ENCODE results near the gene GAB2. TPM values are rescaled to one million over a fixed set of nuclear protein-coding genes. Genes with fewer than 3 reads are reported as not detected.

Gene GAB2
- total RNA-seq, 1 experiment from 2014 or later, result 4.2 TPM

DNA sequence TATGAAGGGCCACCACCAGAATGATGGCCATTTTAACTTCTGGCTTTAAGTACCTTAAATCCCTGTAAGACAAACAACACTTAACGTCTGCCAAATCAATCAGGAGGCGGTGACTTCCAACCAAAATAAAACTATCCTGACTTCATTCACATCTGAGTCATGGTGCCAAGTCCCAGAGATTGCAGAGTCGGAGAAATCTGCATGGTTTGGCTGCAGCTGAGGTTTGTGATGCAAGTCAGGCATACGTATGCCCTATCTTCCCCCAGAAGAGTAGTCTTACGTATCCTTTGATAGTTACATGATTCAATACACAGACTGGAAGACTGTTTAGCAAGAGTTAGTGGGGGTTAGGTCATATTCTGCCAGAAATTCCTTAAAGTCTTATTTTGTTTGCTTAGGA, 1.7 kb upstream of the GAB2 start:
- intact Hi-C loops (cut with micrococcal nuclease), result loop anchor here (1.0 kb wide), 1 partner anchor 191 kb away; no protein-coding TSS in a partner anchor
- no peaks in the 10 kb centered on the region for H3K9me3 Mint-ChIP-seq (ENCODE audit: unreplicated experiment)
- ChIA-PET POLR2A (interaction anchor here (0.5 to 2.9 kb wide), 13 partner anchors 9 to 425 kb away, joined by 3 to 14 read pairs (median 3); partner anchors contain the start of genes ALG8, INTS4, KCTD21 and NARS2), CTCF (interaction anchor here (0.6 to 5.4 kb wide), 8 partner anchors 11 to 290 kb away, joined by 3 to 58 read pairs (median 9); partner anchors contain the start of gene NARS2)
- peaks cover 19% of the 10 kb centered on the region for H3K4me1 Mint-ChIP-seq (ENCODE audit: insufficient read depth, unreplicated experiment)
- H3K4me3 Mint-ChIP-seq (ENCODE audit: unreplicated experiment), result peak overlapping the region; percentile 58
- DNase-seq (ENCODE audit: unreplicated experiment), result peak; percentile 95
- BruUV-seq (replicated peaks), result no TSS peak
- no peaks in the 10 kb centered on the region for H3K36me3 Mint-ChIP-seq (ENCODE audit: insufficient read depth, unreplicated experiment)
- no peaks in the 10 kb centered on the region for H3K27me3 Mint-ChIP-seq (ENCODE audit: insufficient read depth, unreplicated experiment)
- H3K27ac Mint-ChIP-seq (ENCODE audit: low read depth, unreplicated experiment), result no peak overlapping the region
- TF ChIP-seq, protein P1, sequence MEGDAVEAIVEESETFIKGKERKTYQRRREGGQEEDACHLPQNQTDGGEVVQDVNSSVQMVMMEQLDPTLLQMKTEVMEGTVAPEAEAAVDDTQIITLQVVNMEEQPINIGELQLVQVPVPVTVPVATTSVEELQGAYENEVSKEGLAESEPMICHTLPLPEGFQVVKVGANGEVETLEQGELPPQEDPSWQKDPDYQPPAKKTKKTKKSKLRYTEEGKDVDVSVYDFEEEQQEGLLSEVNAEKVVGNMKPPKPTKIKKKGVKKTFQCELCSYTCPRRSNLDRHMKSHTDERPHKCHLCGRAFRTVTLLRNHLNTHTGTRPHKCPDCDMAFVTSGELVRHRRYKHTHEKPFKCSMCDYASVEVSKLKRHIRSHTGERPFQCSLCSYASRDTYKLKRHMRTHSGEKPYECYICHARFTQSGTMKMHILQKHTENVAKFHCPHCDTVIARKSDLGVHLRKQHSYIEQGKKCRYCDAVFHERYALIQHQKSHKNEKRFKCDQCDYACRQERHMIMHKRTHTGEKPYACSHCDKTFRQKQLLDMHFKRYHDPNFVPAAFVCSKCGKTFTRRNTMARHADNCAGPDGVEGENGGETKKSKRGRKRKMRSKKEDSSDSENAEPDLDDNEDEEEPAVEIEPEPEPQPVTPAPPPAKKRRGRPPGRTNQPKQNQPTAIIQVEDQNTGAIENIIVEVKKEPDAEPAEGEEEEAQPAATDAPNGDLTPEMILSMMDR (IDR thresholded peaks at IDR 0.05; ENCODE audit: unreplicated experiment), result no peak

DNA sequence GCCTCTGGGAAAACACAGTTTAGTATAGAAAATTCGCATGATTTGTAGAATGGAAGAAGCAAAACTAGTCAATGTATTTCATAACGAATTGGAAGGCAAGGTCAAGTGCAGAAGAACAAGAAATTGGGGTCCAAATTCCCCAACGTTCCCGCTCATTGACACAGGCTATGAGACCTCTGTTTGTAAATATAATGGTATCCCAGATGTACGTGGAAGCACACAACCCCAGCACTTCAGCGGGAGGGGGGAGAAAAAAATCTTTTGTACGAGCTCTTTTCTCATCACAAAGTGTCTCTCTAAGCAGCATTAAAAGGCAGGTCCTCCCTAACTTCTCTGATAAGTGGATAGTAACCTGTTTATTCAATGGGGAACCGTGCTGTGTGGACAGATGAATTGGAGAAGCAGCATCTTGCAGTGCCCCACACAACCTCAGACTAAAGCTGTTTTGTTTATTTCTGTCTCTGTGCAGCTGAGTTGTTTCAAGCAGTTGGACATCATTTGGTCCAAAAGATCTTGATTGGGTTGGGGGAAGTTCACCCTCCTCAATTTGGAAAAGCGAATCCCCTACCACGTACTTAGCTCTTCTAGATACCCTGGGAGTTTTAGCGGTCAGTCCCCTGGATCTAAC, 1.1 kb upstream of the GAB2 start:
- no TSS peak for BruUV-seq (replicated peaks)
- ChIA-PET POLR2A (interaction anchor here (0.5 to 2.9 kb wide), 14 partner anchors 9 to 424 kb away, joined by 3 to 14 read pairs (median 3); partner anchors contain the start of genes ALG8, INTS4, KCTD21 and NARS2), CTCF (interaction anchor here (0.8 to 5.4 kb wide), 8 partner anchors 9 to 191 kb away, joined by 3 to 58 read pairs (median 9); partner anchors contain the start of gene NARS2)
- intact Hi-C loops (cut with micrococcal nuclease), result loop anchor here (1.0 kb wide), 1 partner anchor 190 kb away; no protein-coding TSS in a partner anchor
- Mint-ChIP-seq H3K9me3 (ENCODE audit: unreplicated experiment) (no peaks in the 10 kb centered on the region), H3K27ac (ENCODE audit: low read depth, unreplicated experiment) (no peak overlapping the region), H3K27me3 (ENCODE audit: insufficient read depth, unreplicated experiment) (no peaks in the 10 kb centered on the region), H3K4me3 (ENCODE audit: unreplicated experiment) (peak overlapping the region; percentile 58), H3K4me1 (ENCODE audit: insufficient read depth, unreplicated experiment) (peaks cover 19% of the 10 kb centered on the region), H3K36me3 (ENCODE audit: insufficient read depth, unreplicated experiment) (no peaks in the 10 kb centered on the region)
- DNase-seq (ENCODE audit: unreplicated experiment), result no peak
- TF ChIP-seq, protein P1 (IDR thresholded peaks at IDR 0.05; ENCODE audit: unreplicated experiment), result no peak

DNA sequence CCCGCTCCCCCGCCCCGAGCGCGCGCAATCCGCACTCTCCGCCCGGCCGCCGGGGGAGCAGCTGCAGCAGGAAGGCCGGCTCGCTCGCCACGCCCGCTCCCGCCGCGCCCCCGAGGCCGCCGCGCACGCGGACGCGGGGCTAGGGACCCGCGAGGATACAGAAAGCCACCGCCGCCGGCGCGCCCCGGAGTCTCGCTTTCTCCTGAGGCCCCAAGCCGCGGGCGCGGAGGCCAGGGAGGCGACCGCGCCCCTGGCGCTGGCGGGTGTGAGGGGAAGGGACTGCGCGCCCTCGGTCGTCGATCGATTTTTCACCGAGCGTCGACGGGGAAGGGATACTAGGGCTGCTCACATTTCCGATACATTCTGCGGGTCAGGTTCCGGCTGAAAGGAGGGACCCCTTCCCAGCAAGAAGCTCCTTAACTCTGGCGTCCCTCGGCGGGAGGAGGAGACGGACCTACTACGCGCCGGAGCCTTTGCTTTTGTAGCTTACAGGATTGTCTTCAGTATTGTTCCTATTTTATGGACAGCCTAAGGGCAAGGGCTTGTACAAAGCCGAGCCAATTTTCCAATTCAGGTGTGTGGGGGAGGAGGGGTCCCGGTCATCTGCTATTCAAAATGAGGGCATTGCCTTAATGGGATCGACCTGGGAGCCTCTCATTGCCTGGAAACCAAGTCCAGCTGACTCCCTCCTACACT, 416 bp upstream of the GAB2 start:
- no peaks in the 10 kb centered on the region for H3K36me3 Mint-ChIP-seq (ENCODE audit: insufficient read depth, unreplicated experiment)
- TF ChIP-seq, protein P1 (IDR thresholded peaks at IDR 0.05; ENCODE audit: unreplicated experiment), result no peak
- ChIA-PET CTCF (interaction anchor here (0.6 to 5.4 kb wide), 8 partner anchors 10 to 323 kb away, joined by 3 to 58 read pairs (median 8); partner anchors contain the start of gene NARS2), POLR2A (interaction anchor here (0.8 to 2.9 kb wide), 9 partner anchors 10 to 338 kb away, joined by 3 to 14 read pairs (median 5); partner anchors contain the start of genes KCTD21, NDUFC2 and USP35)
- H3K4me1 Mint-ChIP-seq (ENCODE audit: insufficient read depth, unreplicated experiment), result peaks cover 19% of the 10 kb centered on the region
- H3K27me3 Mint-ChIP-seq (ENCODE audit: insufficient read depth, unreplicated experiment), result no peaks in the 10 kb centered on the region
- intact Hi-C loops (cut with micrococcal nuclease), result loop anchor here (1.0 kb wide), 1 partner anchor 230 kb away; the partner anchor contains the start of genes KCTD21 and USP35
- H3K9me3 Mint-ChIP-seq (ENCODE audit: unreplicated experiment), result no peaks in the 10 kb centered on the region
- DNase-seq (ENCODE audit: unreplicated experiment), result peak; percentile 62
- BruUV-seq (replicated peaks), result TSS peak; percentile 77
- peak overlapping the region; percentile 58 for H3K4me3 Mint-ChIP-seq (ENCODE audit: unreplicated experiment)
- no peak overlapping the region for H3K27ac Mint-ChIP-seq (ENCODE audit: low read depth, unreplicated experiment)
